HG03342 (cell line): ENCODE measurements around the gene TRIP6.

Experiments used
- ATAC-seq: cut with Tn5 transposase; IDR thresholded peaks from one replicate; pipeline ENCODE4 v1.9.1; 2021; ENCODE audit warnings: mild to moderate bottlenecking, moderate library complexity; ENCODE audit not compliant: unreplicated experiment

Gene TRIP6

GRCh38 chr7:100867040-100867775 is at the start of gene TRIP6:
TRIP6 (plus strand) TSS chr7:100867387; CDS start chr7:100867498, 111 bp downstream.
- no peak for ATAC-seq

- no peak for ATAC-seq
These were observed 48.8 kb upstream of the TRIP6 start for GRCh38 chr7:100818366-100818765.

GRCh38 chr7:100818825-100819224 is 48.4 kb upstream of the TRIP6 start:
- no peak for ATAC-seq

- no peak for ATAC-seq
These were observed 47.6 kb upstream of the TRIP6 start for GRCh38 chr7:100819586-100819985.

GRCh38 chr7:100822236-100823139 is 44.7 kb upstream of the TRIP6 start:
- ATAC-seq: no peak

GRCh38 chr7:100823140-100823525 is 44.1 kb upstream of the TRIP6 start:
- ATAC-seq: no peak

- no peak for ATAC-seq
These were observed 43.7 kb upstream of the TRIP6 start for GRCh38 chr7:100823534-100823933.

GRCh38 chr7:100824499-100825214 is 42.5 kb upstream of the TRIP6 start:
- no peak for ATAC-seq

GRCh38 chr7:100825215-100825671 is 41.9 kb upstream of the TRIP6 start:
- no peak for ATAC-seq

- ATAC-seq: no peak
These were observed 41.3 kb upstream of the TRIP6 start for GRCh38 chr7:100825751-100826513.

GRCh38 chr7:100826514-100827329 is 40.5 kb upstream of the TRIP6 start:
- ATAC-seq: no peak

GRCh38 chr7:100827330-100828226 is 39.6 kb upstream of the TRIP6 start, which contains the start of gene EPHB4:
EPHB4 (minus strand) TSS chr7:100827523; CDS start chr7:100827030, 493 bp downstream.
- no peak for ATAC-seq

- ATAC-seq: no peak
These were observed 38.0 kb upstream of the TRIP6 start for GRCh38 chr7:100829150-100829716.

- no peak for ATAC-seq
These were observed 36.8 kb upstream of the TRIP6 start for GRCh38 chr7:100830396-100830795.

GRCh38 chr7:100832281-100832633 is 34.9 kb upstream of the TRIP6 start:
- no peak for ATAC-seq

GRCh38 chr7:100835903-100836811 is 31.0 kb upstream of the TRIP6 start:
- ATAC-seq: no peak

GRCh38 chr7:100836812-100837098 is 30.4 kb upstream of the TRIP6 start:
- ATAC-seq: no peak
